Endodermal cell (in vitro differentiated cells): ENCODE data around the gene FHIP1B. TPM values are rescaled to one million over a fixed set of nuclear protein-coding genes. Genes with fewer than 3 reads are reported as not detected.
A peak's percentile ranks its signal among the peaks of the same experiment; 100 is the strongest.

Experiments
- DNase-seq: peaks from one replicate; pipeline ENCODE4 v3.0.0-alpha.2; 2017
- H3K27ac ChIP-seq: 2 replicates; pipeline ENCODE4 v1.5.1; 2013; ENCODE audit warnings: mild to moderate bottlenecking, low read depth, low read length, moderate library complexity
- H3K27me3 ChIP-seq: 2 replicates; pipeline ENCODE4 v1.6.1; 2013; ENCODE audit warnings: mild to moderate bottlenecking, low read length, moderate library complexity; ENCODE audit not compliant: insufficient read depth, control insufficient read depth, poor library complexity, severe bottlenecking
- H3K36me3 ChIP-seq: 2 replicates; pipeline ENCODE4 v1.7.0; 2013; ENCODE audit warnings: mild to moderate bottlenecking, low read length, moderate library complexity; ENCODE audit not compliant: control insufficient read depth, insufficient read depth
- H3K4me1 ChIP-seq: one replicate; pipeline ENCODE4 v1.7.0; 2013; ENCODE audit warnings: low read length; ENCODE audit not compliant: control insufficient read depth, insufficient read depth
- H3K4me3 ChIP-seq: 2 replicates; pipeline ENCODE4 v1.5.1; 2013; ENCODE audit warnings: mild to moderate bottlenecking, low read length, moderate library complexity
- H3K9ac ChIP-seq: 2 replicates; pipeline ENCODE4 v1.6.1; 2013; ENCODE audit warnings: mild to moderate bottlenecking, low read length, moderate library complexity; ENCODE audit not compliant: poor library complexity, severe bottlenecking; ENCODE audit errors: extremely low read depth
- H3K9me3 ChIP-seq: 2 replicates; pipeline ENCODE4 v1.6.1; 2013; ENCODE audit warnings: mild to moderate bottlenecking, low read length, moderate library complexity; ENCODE audit not compliant: control insufficient read depth
- H3K27ac Mint-ChIP-seq: 2 replicates; pipeline ENCODE4 v1.8.0; 2020; ENCODE audit warnings: mixed read lengths
- H3K27me3 Mint-ChIP-seq: 2 replicates; pipeline ENCODE4 v1.8.0; 2021; ENCODE audit warnings: mild to moderate bottlenecking, mixed read lengths; ENCODE audit not compliant: insufficient read depth
- H3K36me3 Mint-ChIP-seq: 2 replicates; pipeline ENCODE4 v1.8.0; 2020; ENCODE audit warnings: low read depth, mixed read lengths
- H3K4me1 Mint-ChIP-seq: 2 replicates; pipeline ENCODE4 v1.8.0; 2020; ENCODE audit warnings: mixed read lengths
- H3K4me3 Mint-ChIP-seq: 2 replicates; pipeline ENCODE4 v1.8.0; 2020; ENCODE audit warnings: mild to moderate bottlenecking, moderate library complexity, mixed read lengths
- H3K9me3 Mint-ChIP-seq: 2 replicates; pipeline ENCODE4 v1.8.0; 2020; ENCODE audit warnings: mild to moderate bottlenecking, mixed read lengths
- CTCF ChIP-seq: fragments of 200-600 bp; sonication (generic); conservative IDR thresholded peaks from 2 replicates; pipeline ENCODE4 v1.5.0; 2021; ENCODE audit warnings: antibody characterized with exemption, mild to moderate bottlenecking
- WGBS, 2 experiments: methylation state at CpG; one replicate each; pipeline versions ENCODE4 v1.1.5 to v1.1.7; 2013; ENCODE audit warnings: missing lambda C conversion rate in 2 of 2, mixed read lengths in 1 of 2; ENCODE audit not compliant: insufficient coverage in 1 of 2, insufficient read length in 1 of 2; 5-methylcytosine and 5-hydroxymethylcytosine counted together
- total RNA-seq, 2 donors: library from RNA; stranded (reverse); fragmentation: NEBNext Ultra II Directional in 1 of 2; extraction: Animal tissue kit (Norgen Biotek cat#: 25700) in 1 of 2; gene quantifications; 2 replicates in 1 of 2; 3 replicates in 1 of 2; pipeline ENCODE4 v1.2.1, GENCODE V29; 2021

Gene FHIP1B
- total RNA-seq, 2 donors from 2014 or later, result 45.3 to 50.6 TPM

- Histone ChIP-seq H3K4me3 (no peak overlapping the region), H3K9ac (no peak overlapping the region), H3K27ac (no peak overlapping the region), H3K27me3 (no peaks in the 10 kb centered on the region), H3K9me3 (peaks cover 5% of the 10 kb centered on the region), H3K36me3 (peaks cover 52% of the 10 kb centered on the region), H3K4me1 (peaks cover 20% of the 10 kb centered on the region)
- no peak overlapping the region for H3K4me3 Mint-ChIP-seq
- DNase-seq, result peak; percentile 64
- H3K27ac Mint-ChIP-seq, result no peak overlapping the region
- TF ChIP-seq CTCF, result peak; percentile 60
- H3K36me3 Mint-ChIP-seq, result peaks cover 44% of the 10 kb centered on the region
- WGBS, 2 experiments, result 93 to 97% methylated on average over 21 to 24 of the region's 24 CpGs
- H3K9me3 Mint-ChIP-seq, result peaks cover 7% of the 10 kb centered on the region
- H3K27me3 Mint-ChIP-seq, result no peaks in the 10 kb centered on the region
- peaks cover 41% of the 10 kb centered on the region for H3K4me1 Mint-ChIP-seq
Measured at GRCh38 chr11:6269994-6270393, 35.6 kb upstream of the FHIP1B start.

- Histone ChIP-seq H3K4me1 (peaks cover 27% of the 10 kb centered on the region), H3K9me3 (no peaks in the 10 kb centered on the region)
- WGBS, 2 experiments, result 64 to 69% methylated on average over 1 of the region's 1 CpG
Measured at GRCh38 chr11:6268820-6269219, 34.4 kb upstream of the FHIP1B start.

DNA sequence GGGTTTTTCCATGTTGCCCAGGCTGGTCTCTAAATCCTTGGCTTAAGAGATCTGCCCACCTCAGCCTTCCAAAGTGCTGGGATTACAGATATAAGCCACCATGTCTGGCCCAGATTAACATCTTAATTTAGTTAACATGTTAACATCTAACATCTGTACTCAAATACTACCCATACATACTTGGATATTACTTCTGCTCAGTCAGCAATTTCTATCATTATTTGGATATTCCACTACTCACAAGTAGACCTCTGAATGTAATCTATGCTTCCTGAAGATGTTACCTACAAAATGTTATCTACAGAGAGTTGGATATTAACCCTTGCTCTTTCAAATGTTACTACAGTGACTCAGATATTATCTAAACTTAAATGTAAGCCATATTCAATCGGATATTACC, 29.2 kb upstream of the FHIP1B start:
- Histone ChIP-seq H3K36me3 (peaks cover 57% of the 10 kb centered on the region), H3K4me1 (peaks cover 20% of the 10 kb centered on the region), H3K9me3 (no peaks in the 10 kb centered on the region), H3K9ac (no peak overlapping the region), H3K4me3 (peak overlapping the region; percentile 97), H3K27me3 (no peaks in the 10 kb centered on the region), H3K27ac (no peak overlapping the region)
- Mint-ChIP-seq H3K4me1 (peaks cover 34% of the 10 kb centered on the region), H3K9me3 (no peaks in the 10 kb centered on the region), H3K36me3 (peaks cover under 1% of the 10 kb centered on the region), H3K27me3 (no peaks in the 10 kb centered on the region), H3K4me3 (no peak overlapping the region), H3K27ac (no peak overlapping the region)
- 96 to 100% methylated on average over 1 of the region's 1 CpG for WGBS, 2 experiments
- DNase-seq, result no peak
- no peak for TF ChIP-seq CTCF

More at GRCh38 chr11:6268820-6269219, 34.4 kb upstream of the FHIP1B start:
- peaks cover 50% of the 10 kb centered on the region for H3K4me1 Mint-ChIP-seq
- Histone ChIP-seq H3K27ac (no peak overlapping the region), H3K36me3 (peaks cover 63% of the 10 kb centered on the region), H3K27me3 (no peaks in the 10 kb centered on the region), H3K9ac (no peak overlapping the region), H3K4me3 (peak overlapping the region; percentile 1)
- peak; percentile 29 for DNase-seq
- H3K27me3 Mint-ChIP-seq, result no peaks in the 10 kb centered on the region
- H3K9me3 Mint-ChIP-seq, result no peaks in the 10 kb centered on the region
- peak overlapping the region; percentile 3 for H3K4me3 Mint-ChIP-seq
- H3K36me3 Mint-ChIP-seq, result peaks cover 35% of the 10 kb centered on the region
- peak overlapping the region; percentile 50 for H3K27ac Mint-ChIP-seq
- no peak for TF ChIP-seq CTCF
